Osteocyte (in vitro differentiated cells): ENCODE measurements around the gene C6orf141. TPM values are rescaled to one million over a fixed set of nuclear protein-coding genes. Genes with fewer than 3 reads are reported as not detected.
A peak's percentile ranks its signal among the peaks of the same experiment; 100 is the strongest.

ENCODE experiments used
- DNase-seq: peaks from one replicate; pipeline ENCODE4 v3.0.0; 2021; ENCODE audit warnings: mixed read lengths; ENCODE audit not compliant: unreplicated experiment; ENCODE audit errors: extremely low spot score
- H3K27ac Mint-ChIP-seq: one replicate; pipeline ENCODE4 v1.8.0; 2021; ENCODE audit warnings: mild to moderate bottlenecking, mixed read lengths; ENCODE audit not compliant: unreplicated experiment
- H3K27me3 Mint-ChIP-seq: one replicate; pipeline ENCODE4 v1.8.0; 2021; ENCODE audit warnings: mixed read lengths; ENCODE audit not compliant: unreplicated experiment
- H3K36me3 Mint-ChIP-seq: one replicate; pipeline ENCODE4 v1.8.0; 2021; ENCODE audit warnings: mixed read lengths; ENCODE audit not compliant: unreplicated experiment
- H3K4me1 Mint-ChIP-seq: one replicate; pipeline ENCODE4 v1.8.0; 2021; ENCODE audit warnings: mixed read lengths; ENCODE audit not compliant: unreplicated experiment
- H3K4me3 Mint-ChIP-seq: one replicate; pipeline ENCODE4 v1.8.0; 2021; ENCODE audit warnings: mild to moderate bottlenecking, moderate library complexity, mixed read lengths; ENCODE audit not compliant: unreplicated experiment
- H3K9me3 Mint-ChIP-seq: one replicate; pipeline ENCODE4 v1.8.0; 2021; ENCODE audit warnings: mixed read lengths; ENCODE audit not compliant: unreplicated experiment
- long read RNA-seq: library from polyadenylated mRNA; unstranded; transcript quantifications from one replicate; pipeline ENCODE4 v2.0.0, GENCODE V29; 2021
- total RNA-seq: library from RNA; stranded (reverse); gene quantifications from 2 replicates; pipeline ENCODE4 v1.2.1, GENCODE V29; 2021
- TF ChIP-seq, protein P1 (sequence below): fragments of 200-600 bp; sonication (generic); IDR thresholded peaks from 2 replicates; pipeline ENCODE4 v1.5.0; 2021; ENCODE audit warnings: antibody characterized with exemption, mild to moderate bottlenecking, moderate library complexity

Gene C6orf141
- total RNA-seq = not detected in 2 replicates
- long read RNA-seq = 0 reads

DNA sequence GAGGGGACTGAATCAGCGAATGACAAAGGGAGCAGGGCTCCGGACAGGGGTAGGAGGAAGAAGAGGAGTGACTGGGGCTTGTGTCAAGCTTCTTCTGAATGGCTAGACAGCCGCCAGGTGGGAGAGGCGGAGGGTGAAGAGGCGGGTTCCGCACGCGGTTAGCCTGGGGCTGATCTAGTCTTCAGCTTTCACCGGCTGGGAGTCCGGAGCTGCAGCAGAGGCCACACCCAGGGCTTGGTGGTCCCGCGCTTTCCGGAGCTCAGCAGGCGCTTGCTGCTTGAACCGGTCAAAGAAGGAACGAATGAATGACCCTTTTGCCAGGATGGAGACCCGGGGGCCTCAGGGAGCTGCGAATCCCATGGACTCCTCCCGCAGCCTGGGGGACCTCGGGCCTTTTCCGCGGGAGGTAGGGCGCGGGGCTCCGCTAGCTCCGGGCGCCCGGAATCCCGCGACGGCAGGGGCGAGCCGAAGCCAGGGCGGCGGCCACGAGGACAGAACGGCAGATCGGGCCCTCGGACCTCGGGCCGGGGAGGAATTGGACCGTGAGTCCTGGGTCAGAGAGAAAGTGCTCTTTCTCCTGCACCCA, at the start of gene C6orf141:
Gene C6orf141 (plus strand): TSS at position 177 of the 586 bp plus-strand sequence. CDS start 125 bp downstream, at position 302.
- DNase-seq = no peak
- Mint-ChIP-seq H3K27ac (no peak within 1 kb of the TSS), H3K4me3 (peak within 1 kb of the TSS; percentile 68), H3K4me1 (peaks cover 18% of the 10 kb centered on the region), H3K27me3 (peaks cover 60% of the 10 kb centered on the region), H3K36me3 (no peaks in the 10 kb centered on the region), H3K9me3 (no peaks in the 10 kb centered on the region)
- TF ChIP-seq, protein P1, sequence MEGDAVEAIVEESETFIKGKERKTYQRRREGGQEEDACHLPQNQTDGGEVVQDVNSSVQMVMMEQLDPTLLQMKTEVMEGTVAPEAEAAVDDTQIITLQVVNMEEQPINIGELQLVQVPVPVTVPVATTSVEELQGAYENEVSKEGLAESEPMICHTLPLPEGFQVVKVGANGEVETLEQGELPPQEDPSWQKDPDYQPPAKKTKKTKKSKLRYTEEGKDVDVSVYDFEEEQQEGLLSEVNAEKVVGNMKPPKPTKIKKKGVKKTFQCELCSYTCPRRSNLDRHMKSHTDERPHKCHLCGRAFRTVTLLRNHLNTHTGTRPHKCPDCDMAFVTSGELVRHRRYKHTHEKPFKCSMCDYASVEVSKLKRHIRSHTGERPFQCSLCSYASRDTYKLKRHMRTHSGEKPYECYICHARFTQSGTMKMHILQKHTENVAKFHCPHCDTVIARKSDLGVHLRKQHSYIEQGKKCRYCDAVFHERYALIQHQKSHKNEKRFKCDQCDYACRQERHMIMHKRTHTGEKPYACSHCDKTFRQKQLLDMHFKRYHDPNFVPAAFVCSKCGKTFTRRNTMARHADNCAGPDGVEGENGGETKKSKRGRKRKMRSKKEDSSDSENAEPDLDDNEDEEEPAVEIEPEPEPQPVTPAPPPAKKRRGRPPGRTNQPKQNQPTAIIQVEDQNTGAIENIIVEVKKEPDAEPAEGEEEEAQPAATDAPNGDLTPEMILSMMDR = no peak

DNA sequence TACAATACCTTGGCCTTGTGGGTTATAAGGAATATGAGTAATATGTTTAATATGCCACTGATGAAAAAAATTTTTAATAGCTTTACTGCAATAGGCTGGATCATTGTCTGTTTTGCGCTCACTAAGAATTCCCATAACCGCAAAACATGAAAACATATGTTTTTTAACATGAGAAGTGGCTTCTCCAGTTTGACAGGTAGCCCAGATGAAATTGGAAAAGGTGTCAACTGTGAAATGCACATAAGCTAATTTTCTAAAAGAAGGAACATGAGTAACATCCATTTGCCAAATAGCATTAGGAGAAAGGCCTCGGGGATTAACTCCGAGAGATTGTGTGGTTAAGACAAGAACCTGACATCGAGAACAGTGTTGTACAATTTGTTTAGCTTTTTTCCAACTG, 45.8 kb upstream of the C6orf141 start:
- Mint-ChIP-seq H3K27me3 (peaks cover 9% of the 10 kb centered on the region), H3K9me3 (peaks cover 9% of the 10 kb centered on the region), H3K27ac (no peak overlapping the region)

DNA sequence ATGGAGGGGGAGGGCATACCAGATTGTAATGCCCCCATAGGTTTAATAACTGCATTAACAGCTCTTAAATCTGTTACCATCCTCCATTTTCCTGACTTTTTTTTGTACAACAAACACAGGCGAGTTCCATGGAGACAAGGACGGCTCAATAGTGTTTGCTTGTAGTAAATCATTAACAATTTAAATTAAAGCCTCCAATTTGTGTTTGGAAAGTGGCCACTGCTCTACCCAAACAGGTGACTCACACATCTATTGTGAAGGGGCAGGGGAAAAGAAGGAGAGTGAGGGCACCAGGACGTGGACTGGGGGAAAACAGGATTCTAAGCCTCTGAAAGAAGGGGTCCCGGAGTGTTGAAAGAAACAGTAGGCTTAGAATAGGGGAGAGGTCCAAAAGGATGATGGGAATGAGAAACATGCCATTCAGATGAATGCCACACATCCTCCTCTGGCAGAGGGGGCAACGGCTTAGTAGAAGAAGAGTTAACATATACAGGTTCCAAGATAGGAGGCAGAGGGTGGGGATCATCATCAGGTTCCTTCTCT, 43.8 kb upstream of the C6orf141 start:
- no peak for DNase-seq
- TF ChIP-seq, protein P1 = no peak
- H3K27me3 Mint-ChIP-seq = no peaks in the 10 kb centered on the region
- no peaks in the 10 kb centered on the region for H3K4me1 Mint-ChIP-seq
- H3K36me3 Mint-ChIP-seq = no peaks in the 10 kb centered on the region
- H3K9me3 Mint-ChIP-seq = peaks cover 9% of the 10 kb centered on the region
- H3K4me3 Mint-ChIP-seq = no peak overlapping the region
- H3K27ac Mint-ChIP-seq = no peak overlapping the region

More for the DNA sequence above, 45.8 kb upstream of the C6orf141 start:
- Mint-ChIP-seq H3K4me3 (no peak overlapping the region), H3K36me3 (no peaks in the 10 kb centered on the region), H3K4me1 (no peaks in the 10 kb centered on the region)
- DNase-seq = no peak
- TF ChIP-seq, protein P1 = no peak

DNA sequence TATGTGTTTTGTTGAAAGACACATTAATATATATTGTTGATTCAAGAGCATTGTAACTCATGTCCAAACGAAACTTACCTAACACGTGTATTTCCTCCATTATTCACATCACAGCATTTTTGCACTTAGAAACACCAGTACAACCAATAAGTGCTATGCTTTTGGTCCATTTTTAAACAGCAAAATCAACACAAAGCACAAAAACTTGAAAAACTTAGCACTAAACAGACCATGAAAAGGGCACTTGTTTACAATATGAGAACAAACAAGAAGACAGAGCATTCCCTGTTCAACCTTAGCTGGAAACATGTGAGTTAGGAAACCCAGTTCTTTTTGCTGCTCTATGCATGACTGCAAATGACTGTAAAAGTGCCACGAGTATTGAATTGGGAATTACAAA, 41.1 kb upstream of the C6orf141 start:
- Mint-ChIP-seq H3K36me3 (no peaks in the 10 kb centered on the region), H3K9me3 (peaks cover 9% of the 10 kb centered on the region), H3K4me1 (peaks cover 5% of the 10 kb centered on the region), H3K27me3 (no peaks in the 10 kb centered on the region), H3K4me3 (no peak overlapping the region), H3K27ac (no peak overlapping the region)
- TF ChIP-seq, protein P1 = no peak
- DNase-seq = no peak

DNA sequence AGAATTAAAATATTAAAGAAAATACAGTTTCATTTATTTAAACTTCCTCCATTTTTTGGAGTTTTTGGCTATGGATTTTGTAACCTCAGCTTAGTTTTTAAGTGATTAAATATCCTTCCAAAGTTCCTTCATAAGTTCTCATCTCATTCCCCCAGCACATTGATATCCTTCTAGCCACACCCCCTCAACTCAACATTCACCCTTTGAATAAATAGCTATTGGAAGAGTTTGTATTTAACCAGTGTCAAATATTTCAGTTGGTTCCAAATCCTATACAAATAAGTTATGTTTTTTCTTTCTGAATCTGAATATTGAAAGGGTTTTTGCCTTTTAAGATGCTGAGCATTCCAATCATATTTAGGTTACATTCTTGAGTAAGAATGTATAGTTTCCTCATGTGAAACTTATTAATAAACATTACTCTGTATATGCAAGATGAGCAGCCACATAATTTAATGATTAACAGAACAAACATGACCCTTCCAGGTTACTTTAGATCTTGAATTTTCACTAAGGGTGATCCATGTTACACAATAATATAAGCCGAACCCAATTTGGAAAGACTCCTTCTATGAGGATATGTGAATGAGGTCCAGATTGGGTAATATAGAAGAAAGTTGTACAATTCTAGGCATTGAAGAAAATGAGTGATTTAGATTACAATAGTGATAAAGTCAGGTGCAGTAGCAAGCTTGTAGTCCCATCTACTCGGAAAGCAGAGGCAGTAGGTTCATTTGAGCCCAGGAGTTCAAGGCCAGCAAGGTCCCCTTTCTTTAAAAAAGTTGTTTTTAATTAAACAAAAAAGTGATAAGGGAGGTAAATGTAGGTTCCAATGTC, 37.1 kb upstream of the C6orf141 start:
- Mint-ChIP-seq H3K27me3 (no peaks in the 10 kb centered on the region), H3K4me3 (no peak overlapping the region), H3K27ac (no peak overlapping the region), H3K9me3 (no peaks in the 10 kb centered on the region), H3K36me3 (no peaks in the 10 kb centered on the region), H3K4me1 (peaks cover 5% of the 10 kb centered on the region)
- DNase-seq = no peak
- TF ChIP-seq, protein P1 = no peak
